Ovary (tissue), 3 donors: ENCODE data around the gene MTHFR.

ENCODE experiments used
- POLR2A ChIP-seq: fragments of 450-650 bp; IDR thresholded peaks from one replicate; pipeline ENCODE4 v1.6.1; 2017; ENCODE audit warnings: antibody characterized with exemption, mild to moderate bottlenecking, moderate library complexity
- TF ChIP-seq, protein P1 (sequence below), 3 donors: fragments of 450-650 bp in 2 of 3; fragments of 200-600 bp in 1 of 3; IDR thresholded peaks; one replicate each; pipeline versions ENCODE4 v1.5.1 to v1.8.0; 2016 to 2022; ENCODE audit warnings: antibody characterized with exemption in 3 of 3, mild to moderate bottlenecking in 1 of 3
- donor health status: DM: no; HTN: no; CAD: no.

DNA sequence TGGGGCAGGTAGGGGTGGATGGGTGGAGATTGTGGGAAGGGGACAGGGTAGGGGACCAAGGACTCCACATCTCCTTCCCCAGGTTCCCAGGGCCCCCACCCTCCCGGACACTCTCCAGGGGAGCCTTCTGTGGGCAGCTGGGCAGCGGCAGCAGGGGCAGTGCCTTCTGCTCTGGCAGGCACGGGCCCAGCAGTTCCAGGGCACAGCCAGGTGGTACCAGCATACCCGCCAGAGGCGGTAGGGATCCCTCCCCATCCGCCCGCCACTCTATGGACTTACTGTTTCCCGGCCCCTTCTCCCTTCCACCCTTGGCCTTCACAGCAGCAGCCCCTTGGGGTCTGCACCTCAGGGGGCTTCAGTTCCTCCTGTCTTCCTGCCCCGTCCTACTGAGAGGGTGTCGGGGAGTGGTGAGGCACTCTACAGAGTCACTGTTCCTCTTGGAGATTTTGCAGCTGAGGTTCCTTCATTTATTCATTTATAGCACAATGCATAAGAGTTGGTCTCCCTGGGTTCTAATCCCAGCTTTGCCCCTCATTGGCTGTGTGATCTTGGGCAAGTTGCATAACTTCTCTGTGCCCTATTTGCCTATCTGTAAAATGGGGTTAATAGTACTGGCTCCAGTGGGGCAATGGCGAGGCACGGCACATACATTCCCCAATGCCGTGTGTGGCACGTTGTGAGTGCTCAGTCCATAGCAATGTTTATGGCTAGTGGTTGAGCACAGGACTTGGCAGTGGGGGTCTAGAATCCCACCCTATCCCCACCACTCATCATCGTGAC lies 26.7 kb downstream of the MTHFR start:
- TF ChIP-seq, protein P1, sequence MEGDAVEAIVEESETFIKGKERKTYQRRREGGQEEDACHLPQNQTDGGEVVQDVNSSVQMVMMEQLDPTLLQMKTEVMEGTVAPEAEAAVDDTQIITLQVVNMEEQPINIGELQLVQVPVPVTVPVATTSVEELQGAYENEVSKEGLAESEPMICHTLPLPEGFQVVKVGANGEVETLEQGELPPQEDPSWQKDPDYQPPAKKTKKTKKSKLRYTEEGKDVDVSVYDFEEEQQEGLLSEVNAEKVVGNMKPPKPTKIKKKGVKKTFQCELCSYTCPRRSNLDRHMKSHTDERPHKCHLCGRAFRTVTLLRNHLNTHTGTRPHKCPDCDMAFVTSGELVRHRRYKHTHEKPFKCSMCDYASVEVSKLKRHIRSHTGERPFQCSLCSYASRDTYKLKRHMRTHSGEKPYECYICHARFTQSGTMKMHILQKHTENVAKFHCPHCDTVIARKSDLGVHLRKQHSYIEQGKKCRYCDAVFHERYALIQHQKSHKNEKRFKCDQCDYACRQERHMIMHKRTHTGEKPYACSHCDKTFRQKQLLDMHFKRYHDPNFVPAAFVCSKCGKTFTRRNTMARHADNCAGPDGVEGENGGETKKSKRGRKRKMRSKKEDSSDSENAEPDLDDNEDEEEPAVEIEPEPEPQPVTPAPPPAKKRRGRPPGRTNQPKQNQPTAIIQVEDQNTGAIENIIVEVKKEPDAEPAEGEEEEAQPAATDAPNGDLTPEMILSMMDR (IDR thresholded peaks at IDR 0.05), result no peak
- TF ChIP-seq POLR2A, result no peak
